Measurements from ENCODE around the gene PTPRD. TPM values are rescaled to one million over a fixed set of nuclear protein-coding genes. Genes with fewer than 3 reads are reported as not detected.

Gene PTPRD
- total RNA-seq, 1 experiment from 2014 or later: not detected

- no peak for TF ChIP-seq EZH2 (IDR thresholded peaks at IDR 0.05; ENCODE audit: borderline replicate concordance, low read depth, low read length, poor library complexity, severe bottlenecking)
- no peak for TF ChIP-seq CTCF (conservative IDR thresholded peaks at IDR 0.05; ENCODE audit: low read depth, low read length)
- ChIA-PET POLR2A (ENCODE audit: low non-redundant PET) (no interaction called here), CTCF (no interaction called here)
- Histone ChIP-seq H3K27ac (ENCODE audit: low read depth, low read length, poor library complexity, severe bottlenecking) (no peak overlapping the region), H3K27me3 (replicated peaks; ENCODE audit: insufficient read depth, low read depth, low read length, poor library complexity) (peaks cover 14% of the 10 kb centered on the region), H3K36me3 (ENCODE audit: insufficient read depth, low read length, poor library complexity, severe bottlenecking) (no peaks in the 10 kb centered on the region), H3K4me3 (ENCODE audit: low read depth, low read length, poor library complexity, severe bottlenecking) (no peak overlapping the region), H3K9me3 (ENCODE audit: low read depth, low read length, poor library complexity, severe bottlenecking) (no peaks in the 10 kb centered on the region), H3K4me1 (ENCODE audit: insufficient read depth, low read length, poor library complexity, severe bottlenecking) (no peaks in the 10 kb centered on the region)
- no peak for DNase-seq (ENCODE audit: low spot score)
- BruUV-seq (replicated peaks): no TSS peak
- intact Hi-C loops (cut with micrococcal nuclease; ENCODE audit: unreplicated experiment): loop anchor here (10.0 kb wide), 1 partner anchor 249 kb away; no protein-coding TSS in a partner anchor
Measured at GRCh38 chr9:10614196-10614800, 1.5 kb upstream of the PTPRD start.

- intact Hi-C loops (cut with micrococcal nuclease; ENCODE audit: unreplicated experiment): loop anchor here (10.0 kb wide), 1 partner anchor 249 kb away; no protein-coding TSS in a partner anchor
- Histone ChIP-seq H3K36me3 (ENCODE audit: insufficient read depth, low read length, poor library complexity, severe bottlenecking) (no peaks in the 10 kb centered on the region), H3K4me3 (ENCODE audit: low read depth, low read length, poor library complexity, severe bottlenecking) (peak overlapping the region; percentile 54), H3K27me3 (replicated peaks; ENCODE audit: insufficient read depth, low read depth, low read length, poor library complexity) (peaks cover 14% of the 10 kb centered on the region), H3K27ac (ENCODE audit: low read depth, low read length, poor library complexity, severe bottlenecking) (no peak overlapping the region), H3K4me1 (ENCODE audit: insufficient read depth, low read length, poor library complexity, severe bottlenecking) (no peaks in the 10 kb centered on the region), H3K9me3 (ENCODE audit: low read depth, low read length, poor library complexity, severe bottlenecking) (no peaks in the 10 kb centered on the region)
- DNase-seq (ENCODE audit: low spot score): no peak
- BruUV-seq (replicated peaks): no TSS peak
- TF ChIP-seq EZH2 (IDR thresholded peaks at IDR 0.05; ENCODE audit: borderline replicate concordance, low read depth, low read length, poor library complexity, severe bottlenecking): no peak
- no peak for TF ChIP-seq CTCF (conservative IDR thresholded peaks at IDR 0.05; ENCODE audit: low read depth, low read length)
- ChIA-PET CTCF (no interaction called here), POLR2A (ENCODE audit: low non-redundant PET) (interaction anchor here (0.6 kb wide), 1 partner anchor 1552 kb away, joined by 4 read pairs; no protein-coding TSS in a partner anchor)
Measured at GRCh38 chr9:10613419-10613818, 617 bp upstream of the PTPRD start.

GRCh38 chr9:10605388-10605787, 7.4 kb downstream of the PTPRD start:
- no TSS peak for BruUV-seq (replicated peaks)

More at GRCh38 chr9:10605388-10605787, 7.4 kb downstream of the PTPRD start:
- Histone ChIP-seq H3K27ac (ENCODE audit: low read depth, low read length, poor library complexity, severe bottlenecking) (no peak overlapping the region), H3K36me3 (ENCODE audit: insufficient read depth, low read length, poor library complexity, severe bottlenecking) (no peaks in the 10 kb centered on the region), H3K4me3 (ENCODE audit: low read depth, low read length, poor library complexity, severe bottlenecking) (no peak overlapping the region), H3K4me1 (ENCODE audit: insufficient read depth, low read length, poor library complexity, severe bottlenecking) (no peaks in the 10 kb centered on the region), H3K9me3 (ENCODE audit: low read depth, low read length, poor library complexity, severe bottlenecking) (no peaks in the 10 kb centered on the region), H3K27me3 (replicated peaks; ENCODE audit: insufficient read depth, low read depth, low read length, poor library complexity) (no peaks in the 10 kb centered on the region)
- intact Hi-C loops (cut with micrococcal nuclease; ENCODE audit: unreplicated experiment): no loop called here
- no peak for DNase-seq (ENCODE audit: low spot score)
- TF ChIP-seq EZH2 (IDR thresholded peaks at IDR 0.05; ENCODE audit: borderline replicate concordance, low read depth, low read length, poor library complexity, severe bottlenecking): no peak
- no peak for TF ChIP-seq CTCF (conservative IDR thresholded peaks at IDR 0.05; ENCODE audit: low read depth, low read length)
- ChIA-PET CTCF (no interaction called here), POLR2A (ENCODE audit: low non-redundant PET) (no interaction called here)
